GM21360 (cell line): ENCODE results near the gene ARID1B.

Experiments
- ATAC-seq: cut with Tn5 transposase; IDR thresholded peaks from one replicate; pipeline ENCODE4 v1.9.1; 2021; ENCODE audit warnings: mild to moderate bottlenecking, moderate library complexity; ENCODE audit not compliant: unreplicated experiment

Gene ARID1B

DNA sequence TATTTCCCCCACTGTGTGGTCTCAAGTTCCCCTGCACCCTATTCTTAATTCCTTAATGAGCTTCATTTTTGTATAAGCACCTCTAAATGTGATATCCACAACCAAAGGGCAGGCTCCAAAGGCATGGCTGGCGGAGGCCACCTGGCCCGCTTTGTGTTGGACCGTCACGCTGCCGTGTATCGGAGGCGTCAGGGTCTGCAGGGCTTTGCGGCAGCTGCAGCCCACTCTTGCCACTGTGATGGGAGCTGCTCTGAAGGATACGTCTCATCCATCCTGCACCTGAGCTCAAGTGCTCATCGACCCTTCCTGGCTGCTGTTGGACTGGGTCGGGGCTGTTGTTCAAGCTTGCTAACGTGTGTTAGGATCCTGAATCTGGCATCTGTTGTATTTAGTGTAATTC lies 177.6 kb downstream of the ARID1B start:
- ATAC-seq = no peak

DNA sequence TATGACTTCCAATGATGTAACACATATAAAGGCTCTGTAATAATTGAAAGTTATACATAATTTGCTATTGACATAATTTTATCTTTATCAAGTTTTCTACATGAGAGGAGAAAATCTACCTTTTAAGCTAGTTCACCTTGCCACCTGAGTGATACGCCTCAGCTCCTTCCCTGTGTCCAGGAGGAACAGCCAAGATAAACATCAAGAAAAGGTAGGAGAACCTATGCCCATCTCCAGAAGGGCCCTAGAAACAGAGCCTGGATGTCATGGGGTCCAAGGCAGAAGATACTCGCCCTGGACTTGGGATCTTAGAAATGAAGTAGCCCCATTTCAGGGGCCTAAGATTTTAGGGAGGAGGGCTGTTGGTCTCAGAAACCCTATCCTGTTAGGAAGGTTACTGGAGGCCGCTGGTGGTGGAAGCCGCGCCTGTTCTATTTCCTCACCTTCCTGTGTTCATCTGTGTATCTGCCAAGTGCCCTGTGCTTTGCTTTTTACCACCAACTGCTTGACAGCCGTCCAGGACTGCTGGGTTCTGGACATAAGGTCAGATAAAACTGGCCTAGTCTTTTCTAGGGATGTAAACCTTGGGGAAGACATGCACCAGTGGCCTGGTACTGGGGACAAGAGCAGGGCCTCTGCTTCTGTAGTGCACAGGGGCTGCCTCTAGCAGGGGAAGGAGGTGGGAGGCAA lies 178.5 kb downstream of the ARID1B start:
- ATAC-seq = no peak

DNA sequence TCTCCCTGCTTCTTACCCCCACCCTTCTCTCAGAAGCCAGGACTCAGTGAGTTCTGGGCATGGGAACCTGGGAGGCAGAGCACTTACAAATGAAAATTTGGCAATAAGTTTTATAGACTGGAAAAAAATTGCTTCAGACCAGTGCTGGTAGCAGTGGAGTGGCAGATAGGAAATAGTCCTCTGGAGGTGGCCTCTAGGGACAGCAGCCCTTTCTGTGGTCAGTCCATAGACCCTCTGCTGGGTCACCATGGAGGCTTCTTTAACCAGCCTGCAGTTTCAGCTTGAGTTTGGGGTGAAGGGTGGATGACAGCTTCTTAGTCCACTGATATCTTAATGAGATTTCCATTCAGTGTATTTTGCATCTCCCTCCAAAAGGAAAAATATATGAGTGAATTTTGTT lies 179.1 kb downstream of the ARID1B start:
- no peak for ATAC-seq

DNA sequence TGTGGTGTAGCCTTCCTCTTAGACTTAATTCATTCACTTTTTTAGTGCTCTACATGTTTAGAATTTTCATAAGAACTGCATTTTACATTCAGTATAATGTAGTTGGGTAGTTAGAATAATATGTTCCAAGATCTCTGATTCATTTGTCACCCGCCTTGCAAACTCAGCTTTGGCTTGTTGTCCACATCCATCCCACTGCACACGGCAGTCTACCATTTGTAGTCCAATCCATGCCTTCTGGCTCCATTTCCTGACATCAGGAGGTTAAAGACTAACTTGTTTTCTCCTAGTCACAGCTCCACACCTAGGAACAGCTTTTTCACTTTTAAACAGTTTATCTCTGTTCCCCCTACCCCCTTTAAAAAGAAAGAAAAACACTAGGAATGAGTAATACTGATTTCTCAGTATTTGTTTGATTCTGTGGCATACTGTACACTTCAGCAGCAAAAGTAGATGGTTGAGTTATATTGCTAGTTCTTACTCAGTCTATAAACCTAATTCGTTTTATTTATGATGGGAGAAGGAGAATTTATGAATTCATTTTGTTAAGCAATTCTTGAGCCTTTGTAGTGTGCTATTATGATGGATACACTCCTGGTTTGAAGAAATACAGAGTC lies 180.9 kb downstream of the ARID1B start:
- peak; percentile 62 for ATAC-seq

DNA sequence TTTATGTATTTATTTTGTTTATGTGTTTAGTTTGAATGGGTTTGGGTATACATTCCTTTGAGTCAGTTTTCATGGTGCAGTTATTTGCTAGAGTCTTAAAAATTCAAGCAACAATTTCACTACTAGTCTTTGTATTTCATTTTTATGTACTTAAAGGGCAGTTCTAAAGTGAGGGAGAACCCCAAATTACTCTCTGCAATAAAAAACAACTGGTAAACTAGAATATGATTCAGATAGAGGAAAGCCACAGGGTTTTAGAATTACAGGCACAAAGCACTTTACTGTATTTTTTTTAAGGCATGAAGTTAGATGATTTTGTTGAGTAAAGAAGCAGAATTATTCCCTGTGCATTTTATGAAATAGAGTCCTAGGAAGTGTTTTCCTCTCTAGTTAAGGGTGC lies 183.3 kb downstream of the ARID1B start:
- no peak for ATAC-seq

DNA sequence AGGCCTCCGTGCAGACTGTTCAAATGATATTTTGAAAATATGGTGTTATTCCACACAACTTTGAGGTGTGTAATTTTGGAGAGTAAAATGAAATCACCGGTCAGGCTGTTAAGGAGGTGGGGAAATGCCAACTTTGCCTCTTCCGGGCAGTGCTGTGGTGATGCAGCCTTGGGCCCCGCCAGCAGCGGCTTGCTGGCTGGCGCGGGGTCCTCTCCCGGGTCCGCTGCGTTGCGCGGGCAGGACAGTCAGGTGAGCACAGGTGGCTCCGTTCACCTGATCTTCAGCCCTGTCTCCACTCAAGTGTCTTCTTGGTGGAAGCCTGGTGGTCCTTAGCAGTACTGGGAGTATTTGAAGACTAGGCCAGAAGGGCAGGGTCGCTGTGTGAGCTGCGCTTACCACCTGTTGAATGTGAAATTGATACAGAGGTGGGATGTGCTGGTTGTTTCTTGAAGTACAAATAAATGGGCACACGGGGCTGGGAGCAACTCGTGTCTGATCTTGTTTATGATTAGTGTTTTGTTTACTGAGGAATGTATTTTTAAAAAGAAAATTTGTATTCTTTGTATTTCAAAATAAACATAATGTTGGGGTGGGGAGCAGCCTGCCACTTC lies 184.2 kb downstream of the ARID1B start:
- ATAC-seq = no peak

- ATAC-seq = no peak
Observed at GRCh38 chr6:156963712-156964700, 186.8 kb downstream of the ARID1B start.

DNA sequence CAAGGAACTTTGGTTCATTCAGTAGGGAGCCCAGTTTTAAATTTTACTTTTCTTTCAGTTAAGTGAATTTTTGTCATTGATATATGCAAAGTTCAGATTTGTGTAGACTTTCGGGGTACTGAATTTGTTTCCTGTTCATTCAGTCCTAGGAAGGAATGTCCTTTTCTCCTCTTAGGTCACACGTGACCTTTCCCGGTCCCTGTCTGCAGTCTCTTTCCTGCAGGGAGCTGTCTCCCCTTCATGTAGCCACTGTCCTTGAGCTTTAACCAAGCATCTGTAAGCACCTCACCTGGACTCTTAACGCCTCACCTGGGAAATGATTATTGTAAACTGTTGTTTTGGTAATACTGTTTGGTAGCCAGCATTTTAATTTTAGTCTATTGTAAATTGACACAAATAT lies 190.7 kb downstream of the ARID1B start:
- no peak for ATAC-seq

- ATAC-seq = no peak
Observed at GRCh38 chr6:156969233-156969632, 192.1 kb downstream of the ARID1B start.

- ATAC-seq = no peak
Observed at GRCh38 chr6:156970595-156971112, 193.5 kb downstream of the ARID1B start.

DNA sequence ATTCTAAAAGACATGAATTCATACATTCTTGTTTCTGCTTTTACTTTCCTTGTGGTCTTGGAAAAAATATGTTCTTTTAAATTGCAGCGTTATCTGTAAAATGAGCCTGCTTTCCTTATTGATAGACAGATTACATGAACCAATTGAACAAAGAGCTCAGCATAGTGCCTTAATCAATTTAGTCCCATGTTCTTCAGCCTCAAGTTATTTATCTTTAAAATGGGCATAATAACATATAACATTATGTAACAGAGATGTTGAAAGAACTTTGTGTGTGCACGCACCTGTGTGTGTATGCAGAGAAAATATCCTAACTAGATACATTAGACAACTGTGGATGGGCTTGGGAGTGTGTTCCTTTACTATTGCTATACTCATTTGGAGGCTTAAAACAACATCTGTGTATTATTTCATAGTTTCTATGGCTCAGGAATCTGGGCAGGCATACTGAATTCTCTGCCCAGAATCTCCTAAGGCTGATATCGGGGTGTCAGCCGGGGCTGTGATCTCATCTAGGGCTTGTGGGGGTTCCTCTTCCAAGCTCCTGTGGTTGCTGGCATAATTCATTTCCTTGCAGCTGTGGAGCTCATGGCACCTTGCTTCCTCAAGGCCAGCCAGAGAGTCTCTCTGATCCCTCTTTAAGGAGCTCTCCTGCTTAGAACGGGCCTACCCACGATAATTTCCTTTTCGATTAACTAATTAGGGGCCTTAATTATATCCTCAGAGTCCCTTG lies 194.1 kb downstream of the ARID1B start:
- no peak for ATAC-seq

DNA sequence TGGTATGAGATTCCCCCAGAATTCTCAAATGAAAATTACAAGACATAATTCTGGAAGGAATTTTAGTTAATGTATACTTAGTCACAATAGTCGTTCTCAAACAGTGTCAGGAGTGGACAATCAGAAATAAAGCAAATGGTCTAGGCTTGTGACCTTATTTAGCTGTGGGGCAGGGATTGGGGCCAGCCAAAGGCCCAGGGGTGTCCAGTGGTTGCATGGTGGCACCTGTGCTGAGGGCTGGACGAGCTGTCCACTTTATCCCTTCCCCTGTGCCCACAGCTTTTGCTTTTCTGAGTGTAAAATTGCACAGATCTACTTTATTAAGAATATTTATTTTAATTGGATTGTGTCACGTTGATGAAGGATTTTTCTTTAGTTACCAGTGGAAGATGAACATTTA lies 195.0 kb downstream of the ARID1B start:
- ATAC-seq = no peak

DNA sequence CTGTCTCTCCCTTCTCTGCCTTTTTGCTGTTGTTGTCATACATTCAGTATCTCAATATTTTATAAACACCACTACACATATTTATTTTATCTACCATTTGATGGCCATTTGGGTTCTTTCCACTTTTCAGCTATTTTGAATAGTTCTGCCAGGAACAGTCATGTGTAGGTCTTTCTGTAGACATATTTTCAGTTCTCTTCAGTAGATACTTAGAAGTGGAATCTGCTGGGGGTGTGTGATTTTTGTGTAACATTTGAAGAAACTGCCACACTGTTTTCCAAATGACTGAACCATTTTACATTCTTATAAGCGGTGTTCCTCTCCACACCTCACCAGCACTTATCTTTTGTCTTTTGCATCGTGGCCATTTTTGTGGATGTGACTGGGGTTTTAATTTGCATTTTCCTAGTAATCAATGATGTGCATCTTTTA lies 197.7 kb downstream of the ARID1B start:
- no peak for ATAC-seq

- no peak for ATAC-seq
Observed at GRCh38 chr6:156975414-156975813, 198.2 kb downstream of the ARID1B start.

GRCh38 chr6:156976216-156977127 lies 199.3 kb downstream of the ARID1B start:
- no peak for ATAC-seq

DNA sequence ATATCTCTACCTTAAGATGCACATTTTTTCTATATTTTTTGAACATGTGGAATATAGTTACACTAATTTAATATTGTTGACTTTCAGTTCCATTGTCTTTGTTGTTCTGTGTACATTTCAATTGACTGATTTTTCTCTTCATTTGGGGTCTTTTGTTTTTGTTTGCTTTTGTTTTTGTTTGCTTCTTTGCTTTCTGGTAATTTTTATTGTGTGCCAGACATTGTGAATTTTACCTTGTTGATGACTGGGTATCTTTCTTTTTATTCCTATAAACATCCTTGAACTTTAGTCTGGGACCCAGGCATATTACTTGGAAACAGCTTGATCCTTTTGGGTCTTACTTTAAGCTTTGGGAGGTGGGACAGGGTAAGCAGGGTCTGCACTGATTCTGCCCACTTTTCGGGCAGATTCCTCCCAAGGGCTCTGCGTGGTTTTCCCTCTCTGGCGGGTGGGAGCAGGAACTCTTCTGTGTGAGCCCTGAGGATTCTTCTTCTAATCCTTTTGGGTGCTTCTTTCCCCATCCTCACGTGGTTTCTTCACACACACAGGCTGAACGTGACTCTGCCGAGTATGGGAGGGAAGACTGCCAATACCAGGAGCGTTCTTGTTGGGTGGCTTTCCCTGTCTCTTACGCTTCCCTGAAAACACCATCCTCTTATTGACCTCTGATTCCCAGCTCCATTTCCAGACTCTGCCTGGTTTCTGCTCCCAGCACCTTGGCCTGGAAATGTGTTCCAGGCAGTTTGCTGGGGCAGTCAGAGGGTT lies 200.5 kb downstream of the ARID1B start:
- ATAC-seq = no peak

- peak; percentile 49 for ATAC-seq
Observed at GRCh38 chr6:156978948-156979347, 201.8 kb downstream of the ARID1B start.

- ATAC-seq = no peak
Observed at GRCh38 chr6:156980515-156980914, 203.3 kb downstream of the ARID1B start.
